ENCODE results near the gene GPR132.
"Not testable (repeated sequence)": the region's sequence is repeated elsewhere in the genome, so short reads cannot be mapped to it uniquely, and the experiment has no call there.

The GPR132 gene

GRCh38 chr14:105073720-105074600 is 8.7 kb upstream of the GPR132 start:
- no peak for DNase-seq

- DNase-seq, result no peak
Observed at GRCh38 chr14:105072892-105073719, 7.9 kb upstream of the GPR132 start.

DNA sequence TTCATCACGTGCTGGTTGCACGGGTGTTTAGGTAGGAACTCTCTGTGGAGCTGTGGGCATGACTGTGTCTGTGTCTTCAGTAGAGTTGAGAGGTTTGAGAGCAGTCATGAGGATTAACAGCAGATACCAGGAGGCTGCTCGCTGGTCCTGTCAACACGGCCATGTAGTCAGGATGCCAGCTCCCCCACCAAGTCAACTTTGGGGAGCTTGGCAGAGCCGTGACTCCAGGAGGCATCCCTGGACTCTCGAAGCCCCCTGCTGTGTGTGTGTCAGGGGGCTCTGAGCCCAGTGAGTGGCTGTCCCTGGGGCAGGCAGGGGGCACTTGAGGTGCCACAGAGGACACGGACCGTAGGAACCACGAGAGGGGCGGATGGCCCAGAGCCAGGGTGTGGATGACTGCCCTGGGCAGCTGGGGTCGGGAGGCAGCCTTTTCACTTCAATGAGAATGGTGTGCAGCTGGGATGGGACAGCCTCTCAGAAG is 7.2 kb upstream of the GPR132 start:
- DNase-seq, result no peak

- DNase-seq, result no peak
Observed at GRCh38 chr14:105071942-105072341, 6.7 kb upstream of the GPR132 start.

GRCh38 chr14:105071326-105071725 is 6.1 kb upstream of the GPR132 start:
- DNase-seq, result no peak

- DNase-seq, result no peak
Observed at GRCh38 chr14:105070760-105071137, 5.5 kb upstream of the GPR132 start.

DNA sequence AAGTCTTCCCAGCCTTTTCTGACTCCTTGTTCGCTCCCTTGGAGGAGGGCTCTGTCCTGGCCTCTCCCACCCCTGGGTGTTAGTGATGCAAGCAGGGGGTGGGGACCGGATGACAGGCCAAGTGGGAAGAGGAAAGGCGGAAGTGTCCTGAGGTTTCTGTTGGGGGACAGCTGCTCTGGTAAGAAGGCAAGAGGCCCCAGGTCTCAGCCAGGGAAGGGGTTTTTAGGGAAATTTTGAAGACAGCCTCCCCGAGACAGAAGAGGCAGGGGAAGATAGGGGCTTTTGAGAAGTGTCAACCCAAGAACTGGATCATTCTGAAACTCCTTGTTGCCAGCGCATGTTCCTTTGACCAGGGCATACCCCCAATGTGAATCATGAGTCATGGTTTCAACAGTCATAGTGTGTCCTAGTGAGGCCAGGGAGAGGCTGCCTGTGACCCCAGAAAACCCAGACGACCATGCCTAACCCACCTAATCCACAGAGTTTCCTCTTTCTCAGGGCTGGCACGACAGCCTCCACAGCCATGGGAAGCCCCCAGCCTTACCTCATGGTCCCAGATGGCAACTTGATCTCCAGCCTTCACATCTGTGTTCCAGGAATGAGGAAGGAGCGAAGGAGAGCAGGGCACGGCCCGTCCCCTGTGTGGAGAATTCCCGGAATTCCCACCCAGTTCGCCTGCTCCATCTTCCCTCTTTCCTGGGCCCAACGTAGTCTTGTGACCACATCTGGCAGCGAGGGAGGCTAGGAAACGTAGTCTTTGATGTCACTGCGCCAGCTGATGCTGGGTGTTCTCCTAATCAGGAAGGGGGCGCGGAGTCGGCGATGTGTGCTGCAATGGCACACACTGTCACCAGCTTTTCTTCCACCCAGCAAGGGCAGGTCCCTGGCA is 4.9 kb upstream of the GPR132 start:
- no peak for DNase-seq

DNA sequence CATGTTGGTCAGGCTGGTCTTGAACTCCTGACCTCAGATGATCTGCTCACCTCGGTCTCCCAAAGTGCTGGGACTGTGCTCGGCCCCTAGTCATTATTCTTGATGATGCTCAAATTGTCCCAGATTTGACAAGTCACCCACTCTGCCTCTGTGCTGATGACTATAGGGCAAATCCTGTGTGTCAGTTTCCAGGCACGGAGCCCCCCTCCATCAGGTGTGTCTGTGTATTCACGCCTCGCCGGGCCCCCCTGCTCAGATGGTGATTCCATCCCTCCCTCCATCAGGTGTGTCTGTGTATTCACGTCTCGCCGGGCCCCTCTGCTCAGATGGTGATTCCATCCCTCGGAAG is 4.3 kb upstream of the GPR132 start:
- DNase-seq, result no peak

- no peak for DNase-seq
Observed at GRCh38 chr14:105068818-105069217, 3.6 kb upstream of the GPR132 start.

- no peak for DNase-seq
Observed at GRCh38 chr14:105067969-105068301, 2.7 kb upstream of the GPR132 start.

- no peak for DNase-seq
Observed at GRCh38 chr14:105067140-105067968, 2.1 kb upstream of the GPR132 start.

DNA sequence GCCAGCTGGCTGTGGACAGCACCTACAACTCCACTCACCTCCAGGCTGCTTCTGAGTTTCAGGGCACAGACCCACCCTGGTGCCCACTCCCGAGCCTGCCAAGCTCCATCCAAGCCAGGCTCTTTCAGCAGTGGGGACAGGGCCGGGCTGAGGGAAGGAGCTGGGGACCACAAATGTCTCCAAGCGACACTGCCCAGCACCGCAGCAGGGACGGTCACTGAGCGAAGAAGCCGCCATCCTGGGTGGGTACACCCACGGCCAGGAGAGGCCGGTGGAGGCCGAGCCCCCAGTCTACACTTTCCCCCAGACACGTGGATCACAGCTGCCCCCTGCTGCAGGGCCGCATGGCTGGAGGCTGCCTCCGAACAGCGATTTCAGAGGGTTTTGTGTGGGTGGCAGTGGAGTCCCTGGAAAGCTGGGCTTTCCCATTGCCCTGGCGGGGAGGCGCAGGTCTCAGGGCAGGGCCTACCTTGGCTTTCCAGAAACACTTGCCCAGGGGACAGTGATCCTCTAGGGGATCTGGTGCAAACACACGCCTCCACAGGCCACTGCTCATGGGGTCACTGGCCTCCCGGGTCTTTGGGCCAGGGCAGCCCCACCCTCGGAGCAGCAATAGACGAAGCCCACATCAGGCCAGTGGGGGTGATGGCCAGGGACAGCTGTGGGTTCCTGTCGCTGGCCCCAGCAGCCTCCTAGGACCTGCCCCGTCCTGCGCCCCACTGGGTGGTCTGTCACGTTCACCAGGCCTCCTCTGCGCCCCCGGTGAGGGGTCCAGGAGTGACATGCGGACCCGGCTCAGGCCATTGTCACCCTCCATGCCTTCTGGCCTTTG is 1.2 kb upstream of the GPR132 start:
- DNase-seq, result no peak

DNA sequence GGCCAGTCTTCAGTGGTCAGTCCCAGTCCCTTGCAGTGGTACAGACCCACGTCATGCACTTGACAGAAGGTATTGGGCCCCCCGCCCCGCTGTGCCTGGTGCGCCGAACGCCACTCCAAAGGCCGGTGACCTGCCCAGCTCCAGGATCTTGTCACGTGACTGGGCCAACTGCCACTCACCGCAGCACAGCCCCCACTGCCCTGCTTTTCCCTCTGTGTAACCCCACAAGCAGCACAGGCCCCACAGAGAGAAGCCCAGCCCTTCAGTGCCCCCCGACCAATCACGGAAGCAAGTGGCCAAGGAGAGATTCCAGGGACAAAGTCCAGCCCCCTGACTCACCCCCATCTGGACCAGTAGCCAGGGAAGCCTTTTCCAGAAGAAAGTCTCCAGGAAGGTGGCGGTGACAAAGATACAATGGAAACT is 498 bp downstream of the GPR132 start:
- DNase-seq, result no peak

DNA sequence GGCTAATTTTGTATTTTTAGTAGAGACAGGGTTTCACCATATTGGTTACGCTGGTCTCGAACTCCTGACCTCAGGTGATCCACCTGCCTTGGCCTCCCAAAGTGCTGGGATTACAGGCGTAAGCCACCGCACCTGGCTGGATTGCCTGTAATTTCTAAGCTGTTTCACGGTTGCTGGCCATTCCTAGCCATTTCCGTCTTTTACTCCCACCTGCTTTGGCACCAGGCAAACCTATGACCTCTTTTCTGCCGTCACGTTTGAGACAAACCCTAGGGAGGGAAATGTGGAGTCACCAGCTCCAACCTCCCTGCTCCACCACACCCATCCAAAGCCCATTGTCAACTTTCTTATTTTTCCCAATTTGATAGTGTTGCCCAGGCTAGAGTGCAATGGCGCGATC is 1.2 kb downstream of the GPR132 start:
- no peak for DNase-seq

DNA sequence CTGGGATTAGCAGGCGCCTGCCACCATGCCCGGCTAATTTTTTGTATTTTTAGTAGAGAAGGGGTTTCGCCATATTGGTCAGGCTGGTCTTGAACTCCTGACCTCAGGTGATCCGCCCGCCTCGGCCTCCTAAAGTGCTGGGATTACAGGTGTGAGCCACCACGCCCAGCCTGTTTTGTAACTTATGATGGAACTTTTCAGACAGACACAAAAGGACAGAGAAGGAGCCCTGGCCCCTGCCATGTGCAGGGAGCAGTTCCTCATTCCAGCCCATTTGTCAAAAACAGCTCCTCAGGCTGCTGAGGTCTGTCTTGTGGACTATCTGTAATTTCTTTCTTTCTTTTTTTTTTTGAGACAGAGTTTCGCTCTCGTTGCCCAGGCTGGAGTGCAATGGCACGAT is 1.7 kb downstream of the GPR132 start:
- not testable (repeated sequence) for DNase-seq

GRCh38 chr14:105063056-105063455 is 2.2 kb downstream of the GPR132 start:
- no peak for DNase-seq

GRCh38 chr14:105062048-105062433 is 3.2 kb downstream of the GPR132 start:
- DNase-seq, result no peak

DNA sequence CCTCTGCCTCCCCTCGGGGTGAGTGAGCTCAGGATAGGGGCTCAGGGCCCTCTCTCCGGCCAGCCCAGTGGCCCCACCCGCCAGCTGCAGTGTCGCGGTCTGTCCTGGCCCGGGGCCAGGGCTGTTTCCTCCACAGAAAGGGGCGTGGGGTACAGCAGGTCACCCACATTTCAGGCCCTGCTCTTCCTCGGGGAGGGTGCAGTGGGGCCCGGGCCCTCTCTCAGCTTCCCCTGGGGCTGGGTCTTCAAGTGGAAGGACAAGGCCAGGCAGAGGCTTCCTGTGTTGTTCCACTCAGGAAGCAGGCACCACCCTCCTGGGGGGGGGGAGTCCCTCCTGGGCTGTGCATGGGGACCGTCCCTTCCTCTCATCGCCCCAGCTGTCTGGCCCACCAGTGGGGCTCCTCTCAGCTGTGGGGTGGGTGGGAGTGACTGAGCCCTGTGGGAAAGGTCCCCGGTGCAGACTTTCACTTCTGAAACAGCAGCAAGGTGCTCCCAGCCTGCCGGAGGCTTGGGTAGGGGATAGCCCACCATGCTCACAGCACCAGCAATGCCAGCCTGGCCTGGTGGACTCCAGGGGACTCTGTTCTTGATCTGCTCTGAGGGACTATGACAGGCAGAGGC is 3.7 kb downstream of the GPR132 start:
- DNase-seq, result no peak

DNA sequence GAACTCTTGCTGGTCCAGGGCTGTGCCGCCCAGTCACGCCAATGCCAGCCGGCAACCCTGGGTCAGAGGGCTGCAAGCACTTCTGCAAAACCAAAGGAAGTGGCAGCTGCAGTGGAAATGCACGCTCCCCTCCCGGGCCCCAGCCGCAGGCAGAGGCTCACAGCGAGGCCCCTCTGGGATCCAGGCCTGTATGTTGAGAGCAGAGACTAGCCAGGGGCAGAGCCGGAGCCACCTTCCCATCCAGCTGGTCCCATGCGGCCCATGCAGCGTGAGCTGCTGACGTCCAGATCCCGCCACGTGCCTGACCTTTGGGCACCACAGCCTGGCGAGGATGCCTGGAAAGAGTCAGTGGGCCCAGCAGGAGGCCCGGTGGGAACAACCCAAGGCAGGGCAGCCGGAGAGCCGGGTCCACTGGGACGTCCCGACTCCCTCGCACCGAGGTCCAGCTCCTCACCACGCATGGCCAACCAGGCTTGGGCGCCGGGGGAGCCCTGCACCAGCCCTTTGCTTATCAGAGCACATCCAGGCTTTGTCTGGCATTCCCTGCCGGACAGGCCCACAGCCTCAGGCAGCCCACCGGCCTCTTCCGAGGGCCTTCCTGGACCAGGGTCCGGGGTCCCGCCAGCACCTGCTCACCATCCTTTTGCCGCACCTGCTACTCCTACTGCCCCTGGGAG is 4.3 kb downstream of the GPR132 start:
- no peak for DNase-seq

GRCh38 chr14:105059925-105060565 is 5.2 kb downstream of the GPR132 start:
- DNase-seq, result no peak

All from GOT3 (cell line).